Measurements from ENCODE around the gene GJA3. TPM values are rescaled to one million over a fixed set of nuclear protein-coding genes. Genes with fewer than 3 reads are reported as not detected.
A peak's percentile ranks its signal among the peaks of the same experiment; 100 is the strongest.

Gene GJA3
- total and polyA plus RNA-seq, 5 donors, result 5.0 to 11.0 (median 7.9) TPM

DNA sequence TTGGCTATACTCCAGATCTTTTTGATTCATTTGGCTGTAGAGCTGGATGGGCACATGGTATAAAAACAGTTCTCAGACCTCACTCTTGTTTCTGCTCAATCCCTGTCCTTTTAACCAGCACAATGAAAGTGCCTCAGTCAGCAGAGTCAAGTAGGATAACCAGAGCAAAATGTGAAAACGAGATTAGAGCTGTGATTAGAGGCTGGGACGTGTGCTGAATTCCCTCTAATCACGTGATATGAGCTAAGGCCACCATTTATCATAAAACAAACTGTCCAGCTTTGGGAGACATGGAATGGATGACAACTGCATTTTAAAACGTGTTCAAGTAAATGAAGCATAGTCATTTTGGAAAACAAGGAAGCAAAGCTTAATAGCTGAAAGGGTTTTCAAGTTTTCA lies 54.1 kb downstream of the GJA3 start:
- WGBS, result 7% methylated on average over 4 of the region's 4 CpGs
- intact Hi-C loops (cut with DNase I), result no loop called here

DNA sequence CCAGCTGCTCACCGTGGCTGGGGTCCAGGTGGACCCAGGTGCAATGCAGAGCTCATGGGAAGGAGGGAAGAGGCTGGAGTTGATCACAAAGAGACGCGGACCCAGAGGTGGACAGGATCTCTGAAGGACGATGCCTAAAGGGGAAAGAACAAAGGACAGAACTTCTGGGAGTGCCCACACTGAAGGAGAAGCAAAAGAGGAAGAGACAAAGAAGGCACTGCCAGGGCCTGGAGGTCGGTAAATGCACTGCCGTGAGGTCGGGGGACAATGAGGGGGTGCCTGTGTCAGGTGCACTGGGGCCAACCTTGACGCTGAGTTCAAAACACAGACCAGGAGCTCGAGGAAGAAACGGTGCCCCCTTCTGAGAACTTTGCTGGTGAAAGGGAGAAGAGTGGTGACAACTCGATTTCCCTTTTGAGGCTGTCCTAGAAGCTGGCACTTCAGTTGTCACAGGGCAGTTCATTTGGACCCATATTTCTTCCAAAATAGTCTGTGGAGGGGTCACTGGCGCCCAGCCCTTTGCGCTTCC lies 55.6 kb downstream of the GJA3 start:
- ATAC-seq (no peak), DNase-seq (no peak)
- 84% methylated on average over 13 of the region's 13 CpGs for WGBS
- H3K9me3 ChIP-seq (ENCODE audit: control insufficient read depth, low read length), result no peaks in the 10 kb centered on the region
- no peak overlapping the region for H3K4me3 ChIP-seq (ENCODE audit: low read length)
- H3K4me1 ChIP-seq (ENCODE audit: control insufficient read depth, insufficient read depth, low read length), result peaks cover 2% of the 10 kb centered on the region
- H3K27ac ChIP-seq (ENCODE audit: low read length), result no peak overlapping the region
- intact Hi-C loops (cut with DNase I), result no loop called here
- no peaks in the 10 kb centered on the region for H3K27me3 ChIP-seq (ENCODE audit: control insufficient read depth, insufficient read depth)

More for the DNA sequence above, 54.1 kb downstream of the GJA3 start:
- H3K4me3 ChIP-seq (ENCODE audit: low read length), result no peak overlapping the region
- no peak for DNase-seq
- peaks cover under 1% of the 10 kb centered on the region for H3K4me1 ChIP-seq (ENCODE audit: control insufficient read depth, insufficient read depth, low read length)
- no peaks in the 10 kb centered on the region for H3K9me3 ChIP-seq (ENCODE audit: control insufficient read depth, low read length)
- no peaks in the 10 kb centered on the region for H3K27me3 ChIP-seq (ENCODE audit: control insufficient read depth, insufficient read depth)
- H3K27ac ChIP-seq (ENCODE audit: low read length), result no peak overlapping the region
- no peak for ATAC-seq

DNA sequence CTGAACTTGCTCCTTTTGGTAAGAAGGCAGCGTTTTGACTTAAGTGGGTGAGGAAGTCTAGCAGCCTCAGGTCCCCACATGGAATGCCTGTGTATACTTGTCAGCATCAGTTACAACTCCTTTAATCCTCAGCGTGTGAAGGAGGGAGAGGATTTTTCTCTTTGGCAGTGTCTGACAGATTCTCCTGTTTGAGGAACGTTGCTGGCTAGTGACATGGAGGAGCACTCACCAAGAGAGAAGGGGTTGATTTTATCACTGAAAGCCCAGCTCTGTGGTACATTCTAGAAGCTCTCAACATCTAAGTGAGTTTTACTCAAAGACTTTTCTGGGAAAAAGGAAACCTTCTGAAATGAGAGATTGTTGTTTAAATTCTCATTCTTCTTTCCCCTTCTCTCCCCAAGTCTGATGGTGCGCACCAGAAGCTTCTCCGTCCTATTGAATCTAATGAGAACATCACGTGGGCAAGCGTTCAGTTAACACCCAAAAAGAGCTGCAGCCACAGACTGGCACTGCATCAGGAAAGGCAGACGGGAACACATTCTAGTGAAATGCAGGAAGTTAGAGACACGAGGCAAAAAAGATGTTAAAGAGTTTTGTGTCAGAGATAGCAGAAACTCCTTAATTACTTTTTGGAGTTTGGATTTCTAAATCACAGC lies 58.2 kb downstream of the GJA3 start:
- ATAC-seq (peak in 1 of 2 donors; percentile 35), DNase-seq (no peak)
- intact Hi-C loops (cut with DNase I), result no loop called here
- WGBS, result 39% methylated on average over 9 of the region's 9 CpGs
- Histone ChIP-seq H3K4me1 (ENCODE audit: control insufficient read depth, insufficient read depth, low read length) (peaks cover 2% of the 10 kb centered on the region), H3K27ac (ENCODE audit: low read length) (no peak overlapping the region), H3K27me3 (ENCODE audit: control insufficient read depth, insufficient read depth) (no peaks in the 10 kb centered on the region), H3K4me3 (ENCODE audit: low read length) (no peak overlapping the region), H3K9me3 (ENCODE audit: control insufficient read depth, low read length) (no peaks in the 10 kb centered on the region)

DNA sequence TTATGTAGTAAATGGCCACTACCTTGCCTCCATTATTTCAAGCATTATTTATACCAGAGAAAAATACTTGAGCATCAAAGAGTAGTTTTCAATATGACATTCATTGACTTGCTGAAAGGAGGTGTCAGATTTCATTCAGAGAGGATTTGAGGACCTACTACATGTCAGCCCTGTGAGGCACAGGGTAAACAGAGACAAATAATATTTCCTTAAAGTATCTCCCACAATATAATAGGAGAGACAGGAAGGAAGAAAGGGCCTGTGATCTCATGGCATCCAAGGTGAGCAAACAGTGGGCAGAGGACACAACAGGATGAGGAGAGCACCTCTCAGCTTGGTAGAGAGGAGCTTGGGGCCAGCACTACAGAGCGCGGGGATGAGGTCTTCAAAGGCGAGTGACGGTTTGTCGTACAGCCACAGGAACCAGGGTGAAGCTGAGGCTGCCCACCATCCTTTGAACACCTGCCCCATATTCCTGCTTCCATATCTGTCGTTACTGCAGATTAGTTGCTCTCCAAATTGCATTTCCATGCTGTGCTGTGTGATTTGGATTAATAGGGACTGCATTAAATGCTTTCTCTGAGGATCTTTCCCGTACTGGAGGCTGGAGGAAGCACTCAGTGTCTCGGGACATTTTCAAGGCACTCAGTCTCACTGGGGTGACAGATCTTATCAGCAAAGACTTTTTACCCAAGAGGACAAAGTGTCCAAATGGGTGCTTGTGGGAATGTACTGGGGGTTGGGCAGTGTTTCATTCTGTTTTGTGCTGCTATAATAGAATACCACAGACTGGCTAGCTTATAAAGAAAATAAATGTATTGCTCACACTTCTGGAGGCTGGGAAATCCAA lies 59.2 kb downstream of the GJA3 start:
- intact Hi-C loops (cut with DNase I), result no loop called here
- ATAC-seq (no peak), DNase-seq (no peak)
- H3K27ac ChIP-seq (ENCODE audit: low read length), result no peak overlapping the region
- H3K4me3 ChIP-seq (ENCODE audit: low read length), result no peak overlapping the region
- 47% methylated on average over 8 of the region's 8 CpGs for WGBS
- peaks cover 2% of the 10 kb centered on the region for H3K4me1 ChIP-seq (ENCODE audit: control insufficient read depth, insufficient read depth, low read length)
- H3K27me3 ChIP-seq (ENCODE audit: control insufficient read depth, insufficient read depth), result no peaks in the 10 kb centered on the region
- H3K9me3 ChIP-seq (ENCODE audit: control insufficient read depth, low read length), result no peaks in the 10 kb centered on the region

DNA sequence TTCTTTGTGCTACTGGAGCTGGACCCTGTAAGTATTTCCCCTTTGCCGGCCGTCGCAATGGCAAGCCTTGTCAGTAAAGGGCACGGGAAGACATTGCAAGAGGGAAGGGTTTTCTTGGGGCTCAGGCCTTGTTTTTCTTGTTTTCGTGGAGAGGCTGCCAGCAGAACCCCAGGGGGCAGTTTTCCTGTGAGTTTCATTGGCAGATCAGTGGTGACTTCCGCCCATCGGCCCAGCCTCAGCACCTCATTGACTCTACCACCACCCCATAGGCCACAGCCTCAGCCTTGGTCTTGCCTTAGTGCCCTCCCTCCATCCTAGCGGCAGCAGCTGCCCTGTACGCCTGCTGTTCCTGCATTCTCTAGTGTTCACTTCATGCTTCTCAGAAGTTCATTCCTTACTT lies 61.5 kb downstream of the GJA3 start:
- Histone ChIP-seq H3K9me3 (ENCODE audit: control insufficient read depth, low read length) (no peaks in the 10 kb centered on the region), H3K4me1 (ENCODE audit: control insufficient read depth, insufficient read depth, low read length) (peaks cover 2% of the 10 kb centered on the region), H3K27ac (ENCODE audit: low read length) (no peak overlapping the region), H3K27me3 (ENCODE audit: control insufficient read depth, insufficient read depth) (no peaks in the 10 kb centered on the region), H3K4me3 (ENCODE audit: low read length) (no peak overlapping the region)
- ATAC-seq (peak in 1 of 2 donors; percentile 53), DNase-seq (peak in 1 of 3 donors; percentile 28)
- WGBS, result 54% methylated on average over 9 of the region's 9 CpGs
- intact Hi-C loops (cut with DNase I), result no loop called here

DNA sequence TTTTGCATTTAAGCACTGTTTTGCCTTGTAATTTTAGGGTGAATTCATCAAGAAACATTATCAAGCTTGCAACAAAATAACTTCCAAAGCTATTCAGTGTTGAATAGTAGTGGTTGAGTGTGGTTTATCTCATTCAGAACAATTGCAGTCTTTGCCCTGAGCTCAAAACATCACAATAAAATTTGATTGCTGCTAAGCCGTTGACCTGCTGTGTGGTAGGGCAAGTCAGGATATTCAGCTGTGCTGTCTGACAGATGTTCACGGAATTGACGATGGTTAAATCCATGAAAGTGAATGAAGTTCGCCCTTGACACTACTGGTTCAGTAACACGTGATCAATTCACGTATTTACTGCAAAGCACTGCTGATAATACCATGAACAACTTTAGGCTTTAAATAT lies 66.9 kb downstream of the GJA3 start:
- Histone ChIP-seq H3K4me1 (ENCODE audit: control insufficient read depth, insufficient read depth, low read length) (no peaks in the 10 kb centered on the region), H3K4me3 (ENCODE audit: low read length) (no peak overlapping the region), H3K27ac (ENCODE audit: low read length) (no peak overlapping the region), H3K9me3 (ENCODE audit: control insufficient read depth, low read length) (no peaks in the 10 kb centered on the region), H3K27me3 (ENCODE audit: control insufficient read depth, insufficient read depth) (no peaks in the 10 kb centered on the region)
- DNase-seq, result no peak
- ATAC-seq, result no peak
- intact Hi-C loops (cut with DNase I), result no loop called here
- WGBS, result 78% methylated on average over 6 of the region's 6 CpGs

DNA sequence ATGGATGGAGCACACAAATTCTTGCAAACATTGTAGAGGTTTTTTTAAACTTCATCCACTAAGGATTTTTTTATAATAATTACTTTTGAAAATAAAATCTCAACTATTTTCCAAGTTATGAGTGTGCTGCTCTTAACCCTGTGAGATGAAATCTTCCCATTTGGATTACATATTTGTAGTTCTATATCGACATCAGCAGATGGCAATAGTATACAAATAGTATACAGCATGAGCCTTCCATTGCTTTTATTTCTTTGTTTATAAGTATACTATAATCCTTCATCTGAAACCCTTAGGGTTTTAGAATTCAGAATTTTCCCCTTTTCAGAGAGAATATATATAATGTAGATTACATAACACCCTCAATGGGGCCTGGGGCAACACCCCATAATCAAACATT lies 70.5 kb downstream of the GJA3 start:
- no peak overlapping the region for H3K27ac ChIP-seq (ENCODE audit: low read length)
- no peaks in the 10 kb centered on the region for H3K27me3 ChIP-seq (ENCODE audit: control insufficient read depth, insufficient read depth)
- no peak overlapping the region for H3K4me3 ChIP-seq (ENCODE audit: low read length)
- no peaks in the 10 kb centered on the region for H3K4me1 ChIP-seq (ENCODE audit: control insufficient read depth, insufficient read depth, low read length)
- DNase-seq, result no peak
- H3K9me3 ChIP-seq (ENCODE audit: control insufficient read depth, low read length), result no peaks in the 10 kb centered on the region
- ATAC-seq, result no peak
- intact Hi-C loops (cut with DNase I), result no loop called here
- 54% methylated on average over 1 of the region's 1 CpG for WGBS

Other genes starting within 250 kb of the GJA3 start
- 10 to 100 TPM; 52.6 to 71.4 (median 58.0) TPM for gene ZMYM2, start 202.3 kb downstream of the GJA3 start, total RNA-seq
- 17.2 TPM for gene ZMYM2, start 202.3 kb downstream of the GJA3 start, polyA plus RNA-seq
- gene GJB2, start 31.9 kb upstream of the GJA3 start, total RNA-seq, result under 1 TPM in 1 of 4 donors, not detected in 3; 0.09 TPM
- 0.20 TPM for gene GJB2, start 31.9 kb upstream of the GJA3 start, polyA plus RNA-seq
- not detected for gene GJB6, start 71.3 kb upstream of the GJA3 start, total RNA-seq
- gene GJB6, start 71.3 kb upstream of the GJA3 start, polyA plus RNA-seq, result 0.05 TPM

Measured in right cardiac atrium (tissue), 5 donors.